ENCODE measurements around the gene NHLRC4. TPM values are rescaled to one million over a fixed set of nuclear protein-coding genes. Genes with fewer than 3 reads are reported as not detected.

The NHLRC4 gene
- total and polyA plus RNA-seq, 2 donors (not counting 1 experiment from before 2014, with no cell fraction given): 0.66 to 3.3 TPM

- Histone ChIP-seq H3K27me3 (ENCODE audit: control insufficient read depth, insufficient read depth, low read length) (no peaks in the 10 kb centered on the region), H4K20me1 (ENCODE audit: control insufficient read depth, extremely low read depth, insufficient read depth, low read length) (no peaks in the 10 kb centered on the region), H3K9me3 (ENCODE audit: control insufficient read depth, insufficient read depth, low read depth, low read length) (no peaks in the 10 kb centered on the region), H2AFZ (ENCODE audit: low read length) (no peak overlapping the region), H3K4me3 (replicated peaks in 1 of 4; ENCODE audit: control extremely low read depth in 1 of 4, insufficient read depth in 1 of 4, low read depth in 3 of 4, low read length in 4 of 4) (no peak overlapping the region), H3K9ac (ENCODE audit: insufficient read depth, low read length) (no peak overlapping the region), H3K27ac (ENCODE audit: insufficient read depth, low read length) (no peak overlapping the region), H3K4me1 (ENCODE audit: control insufficient read depth, extremely low read depth, insufficient read depth, low read length) (no peaks in the 10 kb centered on the region), H3K36me3 (ENCODE audit: control insufficient read depth, insufficient read depth, low read length) (peaks cover 8% of the 10 kb centered on the region), H3K79me2 (ENCODE audit: control insufficient read depth, insufficient read depth, low read length) (peaks cover 2% of the 10 kb centered on the region), H3K4me2 (ENCODE audit: extremely low read depth, insufficient read depth, low read length) (no peak overlapping the region)
- TF ChIP-seq, protein P1, sequence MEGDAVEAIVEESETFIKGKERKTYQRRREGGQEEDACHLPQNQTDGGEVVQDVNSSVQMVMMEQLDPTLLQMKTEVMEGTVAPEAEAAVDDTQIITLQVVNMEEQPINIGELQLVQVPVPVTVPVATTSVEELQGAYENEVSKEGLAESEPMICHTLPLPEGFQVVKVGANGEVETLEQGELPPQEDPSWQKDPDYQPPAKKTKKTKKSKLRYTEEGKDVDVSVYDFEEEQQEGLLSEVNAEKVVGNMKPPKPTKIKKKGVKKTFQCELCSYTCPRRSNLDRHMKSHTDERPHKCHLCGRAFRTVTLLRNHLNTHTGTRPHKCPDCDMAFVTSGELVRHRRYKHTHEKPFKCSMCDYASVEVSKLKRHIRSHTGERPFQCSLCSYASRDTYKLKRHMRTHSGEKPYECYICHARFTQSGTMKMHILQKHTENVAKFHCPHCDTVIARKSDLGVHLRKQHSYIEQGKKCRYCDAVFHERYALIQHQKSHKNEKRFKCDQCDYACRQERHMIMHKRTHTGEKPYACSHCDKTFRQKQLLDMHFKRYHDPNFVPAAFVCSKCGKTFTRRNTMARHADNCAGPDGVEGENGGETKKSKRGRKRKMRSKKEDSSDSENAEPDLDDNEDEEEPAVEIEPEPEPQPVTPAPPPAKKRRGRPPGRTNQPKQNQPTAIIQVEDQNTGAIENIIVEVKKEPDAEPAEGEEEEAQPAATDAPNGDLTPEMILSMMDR (conservative IDR thresholded peaks at IDR 0.05 in 1 of 2, IDR thresholded peaks at IDR 0.05 in 1 of 2; ENCODE audit: low read depth in 1 of 2, low read length in 2 of 2): no peak
- no peak for TF ChIP-seq EZH2 (IDR thresholded peaks at IDR 0.05; ENCODE audit: low read length, missing control alignments)
- no peak for DNase-seq (ENCODE audit: low read depth in 2 of 2)
Observed at GRCh38 chr16:576823-577201, 10.0 kb downstream of the NHLRC4 start.

- DNase-seq (ENCODE audit: low read depth in 2 of 2): no peak
Observed at GRCh38 chr16:577796-578195, 11.0 kb downstream of the NHLRC4 start.

GRCh38 chr16:578232-578869, 11.5 kb downstream of the NHLRC4 start:
- Histone ChIP-seq H3K9ac (ENCODE audit: insufficient read depth, low read length) (no peak overlapping the region), H3K4me2 (ENCODE audit: extremely low read depth, insufficient read depth, low read length) (no peak overlapping the region), H2AFZ (ENCODE audit: low read length) (no peak overlapping the region)

More at GRCh38 chr16:577796-578195, 11.0 kb downstream of the NHLRC4 start:
- H3K4me2 ChIP-seq (ENCODE audit: extremely low read depth, insufficient read depth, low read length): no peak overlapping the region
- no peaks in the 10 kb centered on the region for H3K79me2 ChIP-seq (ENCODE audit: control insufficient read depth, insufficient read depth, low read length)
- H3K4me3 ChIP-seq (replicated peaks in 1 of 4; ENCODE audit: control extremely low read depth in 1 of 4, insufficient read depth in 1 of 4, low read depth in 3 of 4, low read length in 4 of 4): no peak overlapping the region
- peaks cover 8% of the 10 kb centered on the region for H3K36me3 ChIP-seq (ENCODE audit: control insufficient read depth, insufficient read depth, low read length)
- H3K9ac ChIP-seq (ENCODE audit: insufficient read depth, low read length): no peak overlapping the region
- H3K27ac ChIP-seq (ENCODE audit: insufficient read depth, low read length): no peak overlapping the region
- H3K27me3 ChIP-seq (ENCODE audit: control insufficient read depth, insufficient read depth, low read length): no peaks in the 10 kb centered on the region
- no peaks in the 10 kb centered on the region for H3K4me1 ChIP-seq (ENCODE audit: control insufficient read depth, extremely low read depth, insufficient read depth, low read length)
- no peaks in the 10 kb centered on the region for H4K20me1 ChIP-seq (ENCODE audit: control insufficient read depth, extremely low read depth, insufficient read depth, low read length)
- H3K9me3 ChIP-seq (ENCODE audit: control insufficient read depth, insufficient read depth, low read depth, low read length): no peaks in the 10 kb centered on the region
- TF ChIP-seq EZH2 (IDR thresholded peaks at IDR 0.05; ENCODE audit: low read length, missing control alignments): no peak
- TF ChIP-seq, protein P1 (conservative IDR thresholded peaks at IDR 0.05 in 1 of 2, IDR thresholded peaks at IDR 0.05 in 1 of 2; ENCODE audit: low read depth in 1 of 2, low read length in 2 of 2): no peak
- H2AFZ ChIP-seq (ENCODE audit: low read length): no peak overlapping the region

More at GRCh38 chr16:578232-578869, 11.5 kb downstream of the NHLRC4 start:
- Histone ChIP-seq H3K27me3 (ENCODE audit: control insufficient read depth, insufficient read depth, low read length) (no peaks in the 10 kb centered on the region), H3K4me1 (ENCODE audit: control insufficient read depth, extremely low read depth, insufficient read depth, low read length) (no peaks in the 10 kb centered on the region), H4K20me1 (ENCODE audit: control insufficient read depth, extremely low read depth, insufficient read depth, low read length) (no peaks in the 10 kb centered on the region), H3K36me3 (ENCODE audit: control insufficient read depth, insufficient read depth, low read length) (peaks cover 12% of the 10 kb centered on the region), H3K9me3 (ENCODE audit: control insufficient read depth, insufficient read depth, low read depth, low read length) (no peaks in the 10 kb centered on the region), H3K27ac (ENCODE audit: insufficient read depth, low read length) (no peak overlapping the region), H3K79me2 (ENCODE audit: control insufficient read depth, insufficient read depth, low read length) (no peaks in the 10 kb centered on the region), H3K4me3 (replicated peaks in 1 of 4; ENCODE audit: control extremely low read depth in 1 of 4, insufficient read depth in 1 of 4, low read depth in 3 of 4, low read length in 4 of 4) (no peak overlapping the region)
- TF ChIP-seq, protein P1 (conservative IDR thresholded peaks at IDR 0.05 in 1 of 2, IDR thresholded peaks at IDR 0.05 in 1 of 2; ENCODE audit: low read depth in 1 of 2, low read length in 2 of 2): no peak
- no peak for TF ChIP-seq EZH2 (IDR thresholded peaks at IDR 0.05; ENCODE audit: low read length, missing control alignments)
- DNase-seq (ENCODE audit: low read depth in 2 of 2): no peak
